ENCODE measurements around the gene TLE3.

TLE3 gene

DNA sequence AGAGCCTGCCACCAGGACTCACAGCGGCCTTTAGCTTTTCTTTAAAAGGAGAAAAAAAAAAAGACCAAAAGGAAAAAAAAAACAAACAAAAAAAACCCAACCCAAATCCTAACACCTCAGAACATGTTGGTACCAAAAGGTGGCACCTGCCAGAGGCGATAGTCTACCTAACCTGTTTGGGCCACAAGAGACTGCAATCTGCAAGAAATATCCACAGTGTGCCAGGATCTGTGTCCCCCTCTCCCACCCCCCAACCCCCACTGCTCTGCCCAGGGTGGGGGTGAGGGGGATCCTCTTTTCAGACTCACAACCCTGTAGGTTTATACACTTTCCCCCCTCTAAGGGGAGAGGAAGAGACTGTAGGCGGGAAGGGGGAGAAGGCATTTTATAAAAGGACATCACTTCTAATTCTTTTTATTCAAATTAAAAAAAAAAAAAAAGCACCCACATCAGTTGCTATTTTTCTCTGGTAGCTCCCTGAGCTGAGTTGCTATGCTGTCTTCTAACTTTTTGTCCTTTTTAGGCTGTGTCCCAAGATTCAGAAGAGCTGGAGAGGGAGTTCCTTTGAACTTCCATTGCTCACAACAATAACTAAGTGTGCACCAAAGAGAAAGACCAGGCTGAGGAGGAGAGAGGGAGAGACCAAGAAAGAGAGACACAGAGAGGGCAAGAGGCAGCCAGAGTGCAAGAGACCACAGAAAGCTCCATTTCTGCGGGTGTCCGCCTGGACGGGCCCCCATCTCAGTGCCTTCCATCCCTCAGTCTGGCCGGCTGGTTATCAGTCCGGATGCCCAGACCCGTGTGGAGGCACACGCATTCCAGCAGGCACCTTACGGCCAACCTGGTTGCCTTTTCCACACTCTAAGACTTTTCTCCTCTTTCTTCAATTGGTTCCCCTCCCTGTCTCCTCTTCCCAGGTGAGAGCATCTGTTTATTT, 48.9 kb downstream of the TLE3 start:
- no peak for DNase-seq (ENCODE audit: low read depth in 3 of 3, low spot score in 1 of 3)

DNA sequence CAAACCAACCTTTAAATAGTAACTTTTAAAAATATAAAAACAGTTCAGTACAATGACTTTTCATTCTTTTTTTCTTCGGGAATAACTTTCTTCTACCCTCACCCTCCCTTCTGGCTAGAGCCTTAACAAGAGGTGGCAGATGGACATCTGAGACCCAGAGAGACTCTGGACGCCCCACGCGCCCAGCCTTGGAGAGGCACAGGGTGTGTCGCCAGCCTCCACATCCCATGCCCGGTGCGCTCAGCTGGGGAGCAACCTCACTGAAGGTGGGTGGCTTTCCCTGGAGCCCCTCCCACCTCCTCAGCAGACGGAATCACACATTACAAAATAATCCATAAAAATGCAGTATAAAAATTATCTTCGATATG, 49.5 kb downstream of the TLE3 start:
- DNase-seq (ENCODE audit: low read depth in 3 of 3, low spot score in 1 of 3), result no peak

DNA sequence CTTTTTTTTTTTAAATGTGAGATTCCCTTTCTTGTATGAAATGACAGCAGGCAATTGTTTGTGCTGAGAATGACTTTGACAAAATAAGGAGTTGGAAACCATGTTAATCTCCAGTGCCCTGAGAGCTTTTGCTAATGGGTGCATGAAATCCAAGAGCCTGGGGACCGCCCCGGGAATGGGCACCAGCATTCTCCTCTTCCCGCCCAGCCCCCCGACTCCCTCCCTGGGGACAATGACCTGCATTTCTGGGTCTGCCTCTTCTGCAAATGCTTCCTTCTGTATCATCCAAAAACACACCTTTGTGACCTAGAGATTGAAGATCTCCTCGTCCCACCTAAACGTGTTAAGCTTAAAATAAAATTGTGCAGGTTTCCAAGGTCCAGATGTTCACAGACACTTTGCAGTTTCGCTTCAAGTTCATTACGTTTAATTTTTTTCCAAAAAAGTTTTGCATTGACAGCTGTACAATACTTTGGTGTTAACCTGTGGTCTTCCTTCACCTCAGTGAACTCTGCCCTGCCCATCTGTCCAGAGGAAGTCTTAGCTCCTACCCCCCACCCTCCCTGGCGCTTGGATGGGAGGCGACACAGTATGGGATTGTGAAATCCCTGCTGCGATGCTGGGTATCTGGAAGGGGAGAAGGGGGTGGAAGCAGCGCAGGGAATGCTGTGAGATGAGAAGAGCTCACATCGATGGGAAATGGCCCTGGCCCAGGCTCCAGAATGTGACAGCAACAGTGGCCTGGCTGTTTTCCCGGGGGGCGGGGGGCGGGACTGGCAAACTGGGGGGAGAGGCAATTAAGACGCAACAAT, 50.1 kb downstream of the TLE3 start:
- no peak for DNase-seq (ENCODE audit: low read depth in 3 of 3, low spot score in 1 of 3)

DNA sequence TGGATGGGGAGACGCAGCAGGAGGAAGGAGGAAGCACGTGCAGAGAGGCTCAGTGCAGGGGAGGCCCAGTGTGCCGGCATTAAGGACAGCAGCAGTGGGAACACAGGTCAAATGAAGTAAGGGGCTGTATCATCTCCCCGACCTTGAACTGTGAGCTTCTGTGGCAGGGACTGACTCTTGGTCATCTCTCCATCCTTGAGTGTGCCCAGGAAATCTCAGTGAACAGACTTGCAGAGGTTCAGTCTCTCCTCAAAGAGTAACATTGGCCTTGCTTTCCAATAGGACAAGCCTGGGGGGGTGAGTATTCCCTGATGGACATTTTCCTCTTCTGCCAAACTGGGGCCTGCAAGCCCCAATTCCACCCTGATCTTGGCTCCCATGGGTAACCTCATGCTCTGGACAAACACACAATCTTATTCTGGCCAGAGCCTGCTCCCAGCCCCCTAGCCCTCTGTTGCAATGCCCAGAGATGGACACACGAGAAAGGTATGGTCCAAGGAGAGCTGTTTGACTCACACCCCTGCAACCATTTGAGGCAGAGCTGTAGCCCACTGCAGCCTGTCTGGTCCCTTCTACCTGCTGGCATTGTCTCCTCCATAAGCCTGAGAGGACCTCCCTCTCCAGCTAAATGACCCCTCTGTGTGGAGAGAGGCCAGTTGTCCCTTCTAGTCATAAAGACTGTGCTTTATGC, 50.9 kb downstream of the TLE3 start:
- no peak for DNase-seq (ENCODE audit: low read depth in 3 of 3, low spot score in 1 of 3)

DNA sequence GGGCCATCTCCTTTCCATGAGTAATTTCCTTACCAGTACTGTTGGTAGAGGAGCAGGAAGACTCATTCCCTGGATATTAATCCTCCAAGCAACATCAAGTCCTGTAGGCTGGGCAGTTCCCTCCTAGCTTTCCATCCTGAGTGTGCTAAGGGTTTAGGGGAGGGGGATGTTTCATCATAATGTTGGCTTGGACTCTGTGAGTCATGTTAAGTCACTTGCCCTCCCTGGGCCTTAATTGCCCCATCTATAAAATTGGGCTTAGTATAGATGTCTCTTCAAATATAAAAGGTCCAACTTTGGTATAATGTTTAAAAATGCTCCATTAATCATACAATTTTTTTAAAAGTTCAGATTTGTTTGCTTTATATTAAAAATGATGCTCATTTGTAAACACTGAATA, 52.7 kb downstream of the TLE3 start:
- DNase-seq (ENCODE audit: low read depth in 3 of 3, low spot score in 1 of 3), result no peak

DNA sequence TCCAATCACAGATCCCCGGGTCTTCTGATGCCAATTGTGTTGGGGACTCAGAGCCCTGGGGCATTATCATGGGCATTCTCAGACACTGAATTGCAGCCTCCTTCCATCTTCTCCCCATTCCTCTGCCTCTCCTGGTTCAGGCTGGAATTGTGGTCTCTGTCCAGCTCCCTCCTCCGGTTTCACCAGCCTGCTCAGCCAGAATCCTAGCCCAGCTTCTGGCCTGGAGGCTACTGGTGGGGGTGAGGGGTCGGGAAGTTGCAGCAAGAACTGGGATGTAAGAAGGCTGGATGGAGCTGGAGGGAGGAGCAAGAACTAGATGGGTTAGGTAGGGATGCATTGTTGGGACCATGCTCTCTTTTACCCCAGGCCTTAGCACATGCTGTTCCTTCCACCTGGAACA, 53.5 kb downstream of the TLE3 start:
- no peak for DNase-seq (ENCODE audit: low read depth in 3 of 3, low spot score in 1 of 3)

DNA sequence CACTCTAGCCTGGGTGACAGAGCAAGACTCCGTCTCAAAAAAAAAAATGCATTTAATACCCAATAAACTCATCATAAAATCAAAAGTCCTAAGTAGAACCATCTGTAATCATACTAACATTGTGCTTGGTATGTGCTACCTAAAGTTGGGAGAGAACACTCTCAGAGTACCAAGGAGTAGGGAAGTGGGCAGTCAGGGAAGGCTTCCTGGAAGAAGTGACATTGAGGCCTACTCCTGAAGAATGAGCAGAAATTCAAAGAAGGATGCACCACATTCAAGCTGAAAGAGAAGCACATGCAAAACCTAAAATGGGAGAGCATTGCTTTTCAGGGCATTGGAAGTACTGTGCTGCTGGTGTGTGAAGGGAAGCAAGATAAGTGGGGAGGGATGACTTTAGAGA, 54.1 kb downstream of the TLE3 start:
- no peak for DNase-seq (ENCODE audit: low read depth in 3 of 3, low spot score in 1 of 3)

DNA sequence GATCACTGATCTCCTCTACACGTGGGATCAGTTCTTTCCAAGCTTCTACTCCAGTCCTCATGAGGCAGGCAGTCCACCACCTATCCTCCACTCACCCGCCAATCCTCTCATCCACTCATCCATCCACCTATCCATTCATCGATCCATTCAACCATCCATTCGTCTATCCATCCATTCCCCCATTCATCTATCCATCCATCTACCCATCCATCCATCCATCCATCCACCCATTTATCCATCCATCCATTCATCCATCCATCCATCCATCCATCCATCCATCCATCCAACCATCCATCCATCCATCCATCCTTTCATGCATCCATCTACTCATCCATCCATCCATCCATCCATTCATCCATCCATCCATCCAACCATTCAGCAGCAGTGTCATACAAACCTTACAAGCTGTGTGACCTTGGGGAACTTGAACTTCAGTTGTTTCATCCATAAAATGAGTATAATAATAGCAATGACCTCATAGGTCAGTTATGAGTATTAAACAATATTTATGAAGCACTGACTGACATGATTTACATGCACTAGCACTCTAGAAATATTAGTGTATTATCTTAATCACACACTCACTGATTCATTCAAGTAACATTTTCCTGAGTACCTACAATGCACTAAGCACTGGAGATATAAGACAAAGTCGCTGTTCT, 55.0 kb downstream of the TLE3 start:
- DNase-seq (ENCODE audit: low read depth in 3 of 3, low spot score in 1 of 3), result no peak

DNA sequence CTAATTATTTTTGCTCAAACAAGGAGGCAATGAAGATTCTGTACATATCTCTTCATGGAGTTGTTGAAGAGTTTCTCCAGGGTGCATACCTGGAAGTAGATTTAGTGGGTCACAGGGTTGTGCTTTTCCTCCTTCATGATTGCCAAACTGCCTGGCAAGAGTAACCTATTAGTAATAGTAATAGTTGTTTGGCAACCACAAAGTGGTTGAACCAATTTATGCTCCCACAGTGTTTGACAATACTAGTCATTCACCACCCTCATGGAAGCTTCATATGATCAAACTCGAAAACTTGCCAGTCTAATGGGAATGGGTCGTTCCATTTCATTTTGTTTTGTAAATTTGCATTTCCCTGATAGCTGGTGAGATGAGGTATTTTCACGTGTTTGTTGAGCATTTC, 57.8 kb downstream of the TLE3 start:
- DNase-seq (ENCODE audit: low read depth in 3 of 3, low spot score in 1 of 3), result no peak

DNA sequence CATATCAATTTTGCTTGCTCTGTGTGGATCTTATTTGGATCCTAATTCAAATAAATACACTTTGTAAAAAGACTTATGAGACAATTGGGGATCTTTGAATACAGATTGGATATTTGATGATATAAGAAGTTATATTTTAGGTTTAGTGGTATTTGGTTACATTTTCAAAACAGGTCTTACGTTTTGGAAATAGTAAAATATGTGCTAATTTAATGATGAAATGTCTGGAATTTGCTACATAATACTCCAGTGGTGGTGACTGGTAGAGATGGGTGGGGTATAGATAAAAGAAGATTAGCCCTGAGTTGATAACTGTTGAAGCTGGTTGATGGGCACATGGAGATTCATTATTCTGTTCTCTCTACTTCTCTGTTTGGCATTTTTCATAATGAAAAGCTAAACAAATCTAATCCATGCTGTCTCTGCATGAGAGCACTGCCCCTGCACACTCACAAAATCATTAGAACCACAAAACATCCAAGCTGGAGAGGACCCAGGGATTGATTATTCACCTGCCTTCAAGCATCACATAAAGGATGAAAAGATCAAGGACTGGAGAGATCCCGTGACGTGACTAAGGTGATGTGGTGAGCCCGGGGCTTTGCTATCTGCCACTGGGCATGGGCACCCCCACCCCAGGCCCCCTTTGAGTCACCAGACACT, 58.9 kb downstream of the TLE3 start:
- no peak for DNase-seq (ENCODE audit: low read depth in 3 of 3, low spot score in 1 of 3)

DNA sequence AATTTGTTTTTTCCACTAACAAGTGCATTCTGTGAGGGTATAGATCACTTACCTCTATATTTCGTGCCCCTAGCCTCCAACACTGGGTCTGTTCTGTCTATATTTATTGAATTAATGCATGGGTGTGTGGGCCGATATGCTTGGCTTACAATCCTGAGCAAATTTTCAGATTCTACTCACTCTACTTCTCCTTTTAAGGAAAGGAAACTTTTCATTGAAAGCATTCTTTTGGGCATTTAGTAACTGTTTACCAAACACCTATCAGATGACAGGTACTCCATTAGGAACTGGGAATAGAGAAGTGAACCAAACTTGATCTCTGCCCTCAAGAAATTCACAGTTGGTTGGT, 60.5 kb downstream of the TLE3 start:
- no peak for DNase-seq (ENCODE audit: low read depth in 3 of 3, low spot score in 1 of 3)

DNA sequence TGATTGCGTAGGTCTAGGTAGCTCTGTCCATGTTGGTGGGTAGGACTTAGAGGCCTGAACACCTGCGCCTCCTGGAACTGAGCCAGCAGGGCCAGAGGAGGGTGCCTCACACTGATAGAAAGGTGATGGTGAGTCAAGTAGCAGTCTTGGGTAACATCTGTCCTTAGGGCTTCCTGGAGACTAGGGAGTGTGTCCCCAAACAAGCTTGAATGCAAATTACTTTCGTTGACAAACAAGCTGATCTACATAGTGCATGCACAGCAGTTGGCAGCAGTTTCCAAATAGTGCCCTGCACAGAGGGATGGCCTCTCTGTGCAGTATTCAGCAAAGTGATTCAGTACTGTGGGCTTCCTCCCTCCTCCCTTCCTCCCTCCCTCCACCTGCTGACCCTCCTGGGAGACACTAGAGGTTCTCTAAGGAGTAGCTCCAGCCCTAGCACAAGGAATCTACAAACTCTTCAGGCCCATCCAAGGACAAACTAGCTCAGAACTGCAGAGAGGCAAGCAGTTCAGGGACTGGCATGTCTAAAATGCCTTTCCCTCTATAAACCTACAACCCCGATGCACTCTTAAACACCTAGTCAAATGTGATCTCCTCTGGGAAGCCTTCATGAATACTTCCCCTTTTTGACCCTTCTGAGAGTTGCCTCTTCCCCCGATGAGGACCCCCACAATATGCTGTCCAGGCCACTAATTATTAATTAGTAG, 61.0 kb downstream of the TLE3 start:
- DNase-seq (ENCODE audit: low read depth in 3 of 3, low spot score in 1 of 3), result no peak

DNA sequence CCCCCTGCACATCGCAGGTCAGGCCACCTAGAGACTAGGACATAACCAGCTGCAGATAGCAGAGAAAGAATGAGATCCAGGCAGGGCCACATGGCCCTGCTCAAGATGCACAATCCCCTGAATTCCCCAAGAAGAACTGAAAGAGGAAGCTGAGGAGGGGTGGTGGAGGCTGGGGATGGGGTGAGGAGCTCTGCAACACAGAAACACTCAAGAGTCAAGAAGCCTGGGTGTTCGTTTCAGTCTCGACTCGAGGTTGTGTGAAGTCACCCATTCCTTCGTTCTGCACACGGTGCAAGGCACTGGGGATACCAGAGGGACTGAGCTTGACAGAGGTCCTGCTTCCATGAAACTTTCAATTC, 62.0 kb downstream of the TLE3 start:
- DNase-seq (ENCODE audit: low read depth in 3 of 3, low spot score in 1 of 3), result no peak

DNA sequence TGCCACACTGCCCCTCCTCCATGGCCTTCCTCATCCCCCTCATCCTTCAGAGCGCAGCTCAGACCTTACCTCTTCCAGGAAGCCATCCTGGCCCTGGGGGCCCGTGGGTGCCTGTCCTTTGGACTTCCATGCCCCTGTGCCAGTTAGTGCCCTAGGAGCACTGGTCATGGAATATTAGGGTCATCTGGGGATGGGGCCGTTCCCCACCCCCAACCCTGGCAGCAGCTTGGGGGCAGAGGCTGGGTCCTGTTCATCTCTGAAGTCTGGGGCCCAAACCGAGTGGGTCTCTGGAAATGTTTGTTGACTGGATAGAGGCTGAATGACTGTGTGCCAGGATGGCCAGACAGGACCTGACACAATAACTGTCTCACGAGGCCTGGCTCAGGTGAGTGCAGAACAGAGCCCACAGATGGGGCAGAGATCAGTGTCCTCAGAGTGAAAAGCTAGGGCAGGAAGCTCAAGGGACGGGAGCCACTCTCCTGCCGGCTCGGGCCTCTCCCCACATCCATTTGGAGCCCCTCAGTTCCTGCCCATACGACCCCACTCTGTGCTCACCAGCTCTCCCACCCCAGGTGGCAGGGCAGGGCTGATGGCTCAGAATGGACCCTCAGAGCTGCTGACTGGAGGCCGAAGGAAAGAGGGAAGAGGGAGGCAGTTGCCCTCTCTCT, 62.5 kb downstream of the TLE3 start:
- DNase-seq (ENCODE audit: low read depth in 3 of 3, low spot score in 1 of 3), result no peak

DNA sequence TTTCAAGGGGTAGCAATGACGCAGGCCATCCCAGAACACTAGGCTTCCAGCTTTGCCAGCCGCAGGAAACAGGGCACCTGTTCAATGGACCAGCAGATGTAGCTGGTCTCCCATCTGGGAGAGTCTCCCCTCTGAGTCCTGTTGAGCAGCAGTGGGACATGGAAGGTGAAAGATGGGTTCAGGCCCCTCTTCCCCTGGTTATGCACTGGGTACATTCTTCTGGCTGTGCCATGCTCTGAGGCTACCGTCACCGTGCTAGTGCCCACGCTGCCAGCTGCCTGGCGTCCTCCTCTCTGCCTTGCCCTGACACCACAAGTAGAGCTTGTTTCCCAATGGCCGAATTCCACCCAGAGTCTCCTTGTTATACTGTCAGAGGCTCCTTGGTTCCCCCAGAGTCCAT, 63.1 kb downstream of the TLE3 start:
- no peak for DNase-seq (ENCODE audit: low read depth in 3 of 3, low spot score in 1 of 3)

DNA sequence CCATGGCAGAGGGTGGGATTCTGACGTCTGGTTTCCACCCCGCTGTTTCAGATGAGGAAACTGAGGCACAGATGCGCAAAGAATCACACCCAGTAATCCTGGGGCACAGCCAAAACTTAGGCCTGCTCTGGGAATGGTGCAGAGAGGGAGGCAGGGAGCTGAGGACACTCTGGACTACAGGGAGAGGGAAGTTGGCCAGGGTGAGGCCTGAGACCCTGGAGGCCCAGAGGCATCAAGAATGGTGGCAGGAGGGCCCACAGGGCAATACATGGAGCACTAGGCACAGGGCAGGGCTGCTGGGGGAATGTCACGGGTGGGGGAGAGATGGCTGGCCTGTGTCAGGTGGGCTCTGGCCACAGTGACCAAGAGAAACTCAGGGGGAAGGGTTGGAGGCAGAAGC, 63.6 kb downstream of the TLE3 start:
- no peak for DNase-seq (ENCODE audit: low read depth in 3 of 3, low spot score in 1 of 3)

DNA sequence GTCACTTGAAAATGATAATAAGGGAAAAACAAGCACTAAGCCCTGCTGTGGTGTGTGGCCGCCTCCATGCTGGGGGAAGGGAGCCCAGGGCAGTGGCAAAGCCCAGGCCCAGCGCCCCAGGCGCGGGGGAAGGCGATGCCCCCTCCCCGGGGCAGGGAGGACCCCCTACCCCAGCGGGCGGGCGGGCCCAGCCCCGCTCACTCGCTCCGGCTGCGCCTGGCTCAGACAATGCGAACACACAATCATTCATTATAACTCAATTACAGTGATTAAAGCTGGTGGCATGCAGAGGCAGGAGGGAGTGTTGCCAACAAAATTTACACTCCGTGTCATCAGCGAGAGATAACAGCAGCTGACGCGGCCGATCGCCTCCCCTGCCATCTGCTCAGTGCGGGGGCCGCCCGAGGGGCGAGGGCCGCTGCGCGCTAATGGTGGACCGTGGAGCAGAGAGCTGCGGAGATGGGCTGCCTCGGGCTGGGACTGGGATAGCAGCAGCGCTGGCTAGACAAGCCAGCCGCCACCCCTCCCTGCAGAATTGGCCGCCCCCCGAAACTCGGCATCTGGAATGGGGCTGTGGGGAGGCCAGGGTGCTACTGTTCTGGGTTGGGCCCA, 64.1 kb downstream of the TLE3 start:
- DNase-seq (ENCODE audit: low read depth in 3 of 3, low spot score in 1 of 3), result no peak

DNA sequence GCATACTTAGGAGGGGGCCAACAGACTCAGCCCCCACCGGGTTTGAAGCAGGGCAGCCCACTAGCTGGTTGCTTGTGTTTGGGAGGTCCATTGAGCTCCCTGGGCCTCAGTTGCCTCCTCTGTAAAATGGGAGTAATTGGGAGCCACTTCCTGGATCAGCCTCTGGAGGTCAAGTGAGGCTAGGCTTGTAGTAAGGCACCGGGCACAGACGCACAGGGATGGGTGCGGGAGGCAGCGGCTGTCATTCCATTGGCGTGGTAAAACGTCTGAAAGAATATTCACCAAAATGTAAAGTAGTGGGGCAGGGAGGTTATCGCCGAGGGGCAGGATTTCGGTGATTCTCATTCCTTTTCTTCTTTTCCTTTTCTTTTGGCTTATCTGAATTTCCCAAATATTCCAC, 64.6 kb downstream of the TLE3 start:
- DNase-seq (ENCODE audit: low read depth in 3 of 3, low spot score in 1 of 3), result no peak

DNA sequence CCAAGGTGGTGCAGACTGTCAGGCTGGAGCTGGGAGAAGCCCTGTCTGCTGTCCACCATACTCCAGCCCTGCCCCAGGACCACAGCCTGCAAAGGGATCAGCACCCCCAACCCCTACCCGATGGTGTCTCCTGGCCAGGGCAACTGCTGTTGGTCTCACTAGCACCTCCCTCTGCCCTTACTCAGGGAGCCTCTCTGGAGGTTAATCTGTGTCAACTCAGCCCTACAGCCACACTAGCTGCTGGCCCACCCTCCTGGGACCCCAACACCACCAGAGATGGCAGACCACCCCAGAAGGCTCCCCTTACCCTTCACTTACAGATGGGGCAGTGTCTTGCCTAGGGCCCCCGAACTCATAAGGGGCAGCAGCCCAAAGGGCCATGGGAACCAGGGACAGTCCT, 65.2 kb downstream of the TLE3 start:
- DNase-seq (ENCODE audit: low read depth in 3 of 3, low spot score in 1 of 3), result no peak

Measured in stimulated activated CD4-positive, alpha-beta T cell treated with anti-CD3 and anti-CD28 coated beads, TNF-alpha, amount 100 ng/mL, for 1 hour (primary cell).